HG03354 (cell line): ENCODE measurements around the gene GNAQ.

Source experiments
- ATAC-seq: cut with Tn5 transposase; IDR thresholded peaks from one replicate; pipeline ENCODE4 v1.9.1; 2021; ENCODE audit warnings: mild to moderate bottlenecking; ENCODE audit not compliant: unreplicated experiment, poor library complexity, severe bottlenecking

Gene GNAQ

DNA sequence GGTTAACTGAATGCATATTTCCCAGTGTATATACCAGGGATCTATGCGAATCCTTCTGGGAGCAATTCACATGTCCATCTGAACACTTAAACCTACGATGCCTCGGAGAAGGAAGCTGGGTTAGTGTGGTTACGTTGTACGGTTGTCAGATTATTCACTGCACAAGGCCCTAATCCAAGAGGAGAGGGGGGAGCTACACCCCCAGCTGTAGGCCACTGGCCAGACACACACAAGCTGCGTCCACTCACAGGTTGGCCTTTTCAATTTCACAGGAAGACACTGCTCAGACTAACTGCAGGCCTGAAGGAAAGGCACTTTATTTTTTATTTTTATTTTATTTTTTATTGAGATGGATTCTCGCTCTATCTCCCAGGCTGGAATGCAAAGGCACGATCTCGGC lies 199.0 kb downstream of the GNAQ start:
- ATAC-seq = no peak

DNA sequence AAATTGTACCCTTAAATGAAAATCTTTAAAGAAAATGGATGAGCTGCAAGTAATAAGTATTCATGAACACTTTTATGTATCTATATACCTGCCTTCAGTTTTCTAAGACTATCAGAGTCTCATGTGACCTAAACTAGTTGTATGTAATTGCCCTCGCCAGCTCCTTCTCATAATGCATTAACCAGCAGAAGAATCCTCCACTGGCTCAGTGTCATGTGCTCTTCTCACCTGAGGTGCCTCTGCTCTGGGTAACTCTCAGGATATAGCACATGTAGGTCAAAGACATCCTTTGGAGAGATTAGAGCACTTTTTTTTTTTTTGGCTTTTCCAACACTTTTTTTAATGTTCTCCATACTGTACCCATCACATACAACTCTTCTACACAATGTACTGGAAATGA lies 199.8 kb downstream of the GNAQ start:
- ATAC-seq = no peak

DNA sequence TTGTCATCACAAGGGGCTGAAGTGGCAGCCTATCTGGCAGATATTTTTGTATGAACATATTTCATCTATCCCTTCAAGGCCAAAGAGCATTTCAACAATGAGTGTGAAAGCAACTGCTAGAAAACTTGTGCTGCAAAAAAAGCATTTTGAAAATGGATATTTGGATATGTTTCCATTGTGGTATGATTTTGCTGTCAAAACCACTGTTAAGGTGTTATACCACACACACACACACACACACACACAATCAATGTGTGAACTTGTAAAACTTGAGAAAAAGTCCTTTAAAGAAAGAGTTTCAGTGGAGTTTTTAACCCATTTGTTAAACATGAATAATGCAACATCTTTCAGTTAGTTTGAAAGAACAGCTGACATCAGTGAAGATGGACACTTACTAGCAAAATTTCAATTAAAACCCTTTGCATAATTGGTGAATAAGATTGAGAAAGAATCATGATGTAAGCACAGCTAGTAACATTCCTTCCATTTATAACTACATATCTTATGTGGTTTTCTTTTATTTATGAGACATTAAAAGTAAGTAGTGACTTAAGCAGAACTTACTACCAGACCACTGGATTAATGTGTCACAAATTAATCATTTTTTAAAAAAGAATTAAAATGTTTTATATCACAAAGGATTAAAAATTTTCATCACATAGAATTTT lies 200.9 kb downstream of the GNAQ start:
- no peak for ATAC-seq

DNA sequence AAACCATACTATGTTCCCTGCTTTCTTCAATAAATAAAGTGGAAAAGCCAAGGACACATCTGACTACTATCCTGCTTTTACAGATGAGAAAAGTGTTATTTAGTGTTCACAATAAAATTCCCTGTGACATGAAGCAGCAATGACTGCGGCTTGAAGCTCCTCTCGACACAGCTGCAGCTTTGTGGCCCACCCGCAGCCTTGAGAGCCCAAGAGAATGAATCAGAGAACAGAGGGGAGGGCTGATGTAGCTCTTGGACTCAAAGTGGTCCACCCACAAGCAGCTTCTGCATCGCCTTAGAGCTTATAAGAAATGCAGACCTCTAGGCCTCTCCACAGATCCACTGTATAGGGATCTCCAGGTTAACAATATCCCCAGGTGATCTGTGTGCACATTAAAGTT lies 202.2 kb downstream of the GNAQ start:
- no peak for ATAC-seq

DNA sequence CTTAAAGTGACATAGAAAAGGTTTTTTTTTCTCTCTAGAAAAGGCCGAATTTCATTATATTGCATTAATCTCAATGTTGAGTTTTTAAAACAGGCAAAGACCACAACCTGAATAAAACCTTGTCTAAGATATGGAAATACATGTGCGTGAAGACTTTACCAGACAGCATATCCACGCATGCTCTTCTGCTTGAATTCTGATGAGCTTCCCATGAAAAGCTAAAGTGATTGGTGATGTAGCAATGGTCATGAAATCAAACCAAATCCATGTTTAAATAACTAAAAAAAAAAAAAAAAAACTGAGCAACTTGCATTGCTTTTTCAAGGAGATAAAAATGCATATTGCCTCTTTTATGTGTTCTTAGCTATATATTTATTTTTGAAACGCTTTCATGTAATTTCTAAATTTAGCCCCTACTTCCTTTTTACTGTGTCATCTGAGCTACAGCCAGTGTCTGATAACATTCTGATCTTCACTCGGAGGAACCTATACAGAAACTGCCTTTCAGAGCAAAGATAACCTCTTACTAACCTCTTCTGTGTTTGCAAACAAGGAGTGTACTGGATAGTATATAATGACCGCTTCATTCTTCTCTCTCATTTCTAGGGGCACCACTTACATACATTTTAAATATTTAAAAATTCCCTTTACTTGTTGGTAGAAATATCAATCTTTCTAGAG lies 204.4 kb downstream of the GNAQ start:
- ATAC-seq = no peak

DNA sequence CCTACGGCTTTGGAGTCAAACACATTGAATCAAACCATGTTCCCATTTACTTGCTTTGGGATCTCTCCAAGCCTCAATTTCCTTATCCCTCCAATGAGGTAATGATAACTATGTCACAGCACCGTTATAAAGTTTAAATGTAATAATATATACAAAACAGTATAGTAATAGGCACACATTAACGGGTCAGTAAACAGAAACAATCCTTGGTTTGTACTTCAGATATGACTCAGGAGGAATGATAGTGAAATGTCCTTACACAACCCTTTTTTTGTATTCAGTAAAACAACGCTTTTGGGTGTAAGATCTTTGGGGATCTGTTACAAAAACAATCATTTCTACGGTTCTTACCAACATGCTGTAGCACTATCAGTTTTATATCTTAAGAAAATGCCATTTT lies 205.0 kb downstream of the GNAQ start:
- ATAC-seq = no peak

DNA sequence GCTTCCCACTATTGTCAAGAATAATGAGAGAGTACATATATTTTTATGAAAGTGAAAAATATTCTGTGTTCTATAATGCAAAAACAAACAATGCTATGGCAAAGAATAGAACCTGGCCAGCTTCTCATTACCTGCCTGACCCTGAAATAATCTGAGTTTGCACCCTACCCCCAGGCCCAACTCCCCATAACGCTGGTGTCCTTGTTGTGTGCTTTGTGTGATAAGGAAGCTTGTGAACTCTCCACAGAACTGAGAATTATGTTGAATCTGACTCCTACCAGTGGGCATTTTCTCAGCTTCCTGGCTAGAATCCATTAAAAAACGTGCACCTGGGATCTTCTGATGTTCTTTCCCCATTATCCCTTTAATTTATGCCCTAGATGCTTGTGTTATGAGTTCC lies 205.5 kb downstream of the GNAQ start:
- ATAC-seq = no peak

DNA sequence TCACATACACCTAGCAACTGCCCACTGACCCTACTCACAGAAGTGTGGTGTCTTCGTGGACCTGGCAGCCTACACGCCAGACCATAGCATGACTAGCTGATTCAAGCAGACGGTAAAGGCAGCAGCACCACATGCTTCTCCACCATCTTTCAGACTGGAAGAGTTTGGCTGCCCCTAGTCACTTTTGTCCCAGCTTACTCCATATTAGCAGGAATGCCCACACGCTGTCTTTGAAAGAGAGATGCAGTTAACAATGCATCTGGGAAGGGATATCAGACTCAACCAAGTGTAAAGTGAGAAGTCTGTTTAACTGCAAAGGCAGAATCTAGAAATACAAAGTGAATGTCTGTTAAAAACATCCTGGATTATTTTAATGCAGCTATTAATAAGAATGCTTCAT lies 206.2 kb downstream of the GNAQ start:
- ATAC-seq = no peak

DNA sequence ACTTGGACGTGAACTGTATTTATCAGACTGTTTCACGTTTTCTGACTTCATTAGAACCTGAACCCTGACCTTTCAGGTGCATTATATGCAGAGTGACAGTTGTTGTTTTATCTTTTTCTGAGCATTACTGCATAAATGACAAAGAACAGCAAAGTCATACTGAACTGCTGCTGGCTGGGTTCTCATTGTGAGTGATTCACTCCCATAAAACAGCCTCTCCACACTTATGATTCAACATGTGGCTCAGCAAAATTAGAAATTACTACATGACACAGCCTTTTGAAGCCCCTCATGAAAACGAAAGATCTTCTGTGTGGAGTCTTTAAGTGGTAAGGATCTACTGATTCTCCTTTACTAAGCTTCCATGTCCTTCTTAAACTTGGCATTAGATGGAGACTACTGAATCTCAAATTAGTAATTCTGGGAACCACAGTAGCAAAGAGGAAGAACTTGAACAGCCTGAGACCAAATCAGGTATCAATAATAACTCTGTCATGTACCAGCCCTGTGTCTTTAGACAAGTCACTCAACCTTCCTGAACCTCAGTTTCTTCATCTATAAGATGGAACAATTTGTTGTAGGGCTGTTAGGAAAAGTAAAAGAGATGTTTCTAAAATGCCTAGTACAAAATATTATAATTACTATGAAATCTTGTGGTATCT lies 211.2 kb downstream of the GNAQ start:
- no peak for ATAC-seq

DNA sequence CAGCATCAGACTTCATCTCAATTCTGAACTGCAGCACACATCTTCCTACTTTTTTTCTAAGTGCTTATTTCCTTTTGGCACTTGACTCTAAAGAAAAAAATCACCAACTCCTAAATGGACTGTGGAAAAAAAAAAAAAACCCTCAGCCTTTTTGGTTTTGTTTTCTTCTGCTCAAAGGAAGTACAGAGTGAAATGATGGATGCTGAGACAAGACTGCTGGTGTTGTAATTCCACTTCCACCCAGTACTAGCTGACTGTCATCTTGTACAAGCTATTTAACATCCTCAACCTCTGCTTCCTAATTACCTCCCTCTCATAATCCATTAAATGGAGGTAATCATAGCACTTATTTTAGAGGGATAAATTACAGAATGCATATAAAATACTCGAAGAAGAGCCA lies 212.0 kb downstream of the GNAQ start:
- no peak for ATAC-seq

DNA sequence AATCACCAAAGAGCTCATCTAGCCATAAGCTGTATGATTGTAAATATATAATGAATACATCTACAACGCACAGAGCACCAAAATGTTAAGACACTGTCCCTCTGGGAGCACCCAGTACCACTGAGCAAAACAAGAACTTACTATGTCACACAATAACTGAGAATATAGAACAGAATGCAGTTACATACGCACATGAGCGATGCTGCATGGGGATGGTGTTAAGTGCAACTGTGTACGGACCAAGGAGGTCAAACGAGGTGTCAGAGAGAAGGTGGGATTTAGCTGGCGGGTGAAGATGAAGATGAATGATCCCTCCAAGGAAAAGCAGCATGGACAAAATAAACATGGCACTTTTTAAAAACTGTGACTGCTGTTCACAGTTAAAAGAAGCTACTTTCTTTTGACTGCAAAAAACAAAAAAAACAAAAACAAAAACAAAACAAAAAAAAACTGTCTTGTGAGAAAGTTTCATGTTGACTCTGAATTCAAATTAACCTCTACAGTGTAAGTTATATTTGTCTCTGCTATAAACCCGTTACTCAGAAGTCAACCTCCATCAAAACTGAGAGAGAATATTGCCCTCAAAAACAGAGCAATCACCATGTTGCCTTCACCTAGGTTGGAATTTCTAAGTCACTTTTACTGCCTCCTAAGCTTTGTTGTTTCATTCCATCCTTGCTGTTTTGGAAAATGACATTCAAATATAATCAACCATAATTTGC lies 213.9 kb downstream of the GNAQ start:
- ATAC-seq = no peak

DNA sequence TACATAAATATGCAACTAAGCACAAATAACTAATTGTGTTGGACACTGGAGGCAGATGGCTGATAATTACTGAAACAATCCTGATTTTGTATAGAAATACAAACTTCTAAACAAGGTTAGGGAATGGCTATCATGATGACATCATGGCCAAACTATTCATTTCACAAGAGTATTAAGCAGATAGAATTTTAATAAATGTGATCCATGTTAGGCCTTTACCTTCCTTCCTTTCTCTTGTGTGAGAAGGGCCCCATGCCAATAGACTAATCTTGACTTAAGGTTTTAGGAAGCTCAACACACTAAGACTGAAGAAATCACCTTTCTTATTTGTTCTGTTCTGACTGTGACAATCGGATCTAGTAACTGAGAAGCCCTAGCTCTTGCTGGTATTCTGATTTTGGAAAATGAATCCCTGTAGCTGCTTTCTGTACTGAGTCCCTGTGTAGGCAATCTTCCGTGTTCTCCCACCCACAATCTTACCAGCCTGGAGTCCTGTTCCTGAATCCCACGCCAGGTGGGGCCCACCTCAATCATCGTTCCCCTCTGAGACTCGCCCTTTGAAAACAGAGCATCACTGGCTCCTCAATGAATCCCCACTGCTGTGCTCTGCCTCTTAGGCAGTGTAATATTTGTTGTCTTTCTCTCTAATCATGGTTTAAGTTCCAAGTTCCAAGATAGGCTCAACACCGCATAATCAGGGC lies 214.8 kb downstream of the GNAQ start:
- ATAC-seq = no peak

DNA sequence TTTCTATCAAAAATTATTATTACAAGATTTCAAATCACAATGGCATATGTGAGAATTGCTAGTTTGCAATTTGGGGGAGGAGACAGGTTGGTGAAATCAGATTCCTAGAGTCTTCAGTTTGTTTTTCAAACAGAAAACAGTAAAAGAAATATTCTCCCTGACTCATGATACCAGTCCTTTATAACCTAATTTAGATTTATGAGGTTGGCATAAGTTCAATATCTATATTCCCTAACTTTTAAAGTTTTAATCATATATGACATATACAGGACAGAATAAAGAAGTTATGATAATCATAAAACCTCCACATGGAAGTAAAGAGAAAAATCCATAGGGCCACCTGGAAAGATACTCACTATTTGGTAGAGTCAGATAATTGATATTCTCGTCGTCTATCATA lies 216.4 kb downstream of the GNAQ start:
- no peak for ATAC-seq

DNA sequence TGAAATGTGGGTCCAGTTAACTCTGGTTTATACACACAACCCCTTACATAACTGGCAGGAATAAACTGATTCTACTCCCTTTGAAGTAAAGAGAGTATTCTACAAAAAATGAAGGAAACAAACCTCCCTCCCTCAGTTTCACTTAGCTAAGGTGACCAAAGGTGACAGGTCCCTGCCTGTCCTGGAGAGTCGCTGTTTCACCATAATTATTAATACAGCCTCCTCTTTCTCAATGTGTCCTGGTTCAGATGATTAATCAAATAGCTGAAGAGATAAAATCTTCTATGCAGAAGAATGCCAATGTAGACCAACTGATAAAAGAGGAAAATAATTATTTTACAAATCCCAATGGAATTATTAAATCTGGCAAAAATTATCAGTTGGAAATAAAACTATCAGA lies 219.8 kb downstream of the GNAQ start:
- ATAC-seq = no peak

DNA sequence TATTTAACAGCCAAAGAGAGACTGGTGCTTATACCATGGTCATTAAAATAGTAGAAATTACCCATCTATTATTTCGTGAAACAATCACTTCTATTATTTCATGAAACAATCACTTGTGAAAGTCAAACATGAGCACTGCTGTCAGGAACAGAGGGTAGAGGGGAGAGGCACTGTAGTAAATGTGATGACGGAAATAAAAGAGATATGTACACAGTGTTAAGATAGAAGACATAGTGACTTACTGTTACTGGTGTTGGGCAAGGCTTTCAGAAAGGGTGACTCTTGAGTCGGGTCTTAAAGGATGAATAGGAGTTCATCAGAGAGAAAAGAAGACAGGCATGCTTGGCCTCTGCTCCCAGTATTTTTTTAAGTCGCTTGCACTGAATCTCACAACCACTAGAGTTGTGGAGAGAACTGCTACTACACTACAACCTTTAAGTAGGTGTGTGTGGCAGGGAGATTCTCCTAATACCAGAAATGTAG lies 220.9 kb downstream of the GNAQ start:
- no peak for ATAC-seq

DNA sequence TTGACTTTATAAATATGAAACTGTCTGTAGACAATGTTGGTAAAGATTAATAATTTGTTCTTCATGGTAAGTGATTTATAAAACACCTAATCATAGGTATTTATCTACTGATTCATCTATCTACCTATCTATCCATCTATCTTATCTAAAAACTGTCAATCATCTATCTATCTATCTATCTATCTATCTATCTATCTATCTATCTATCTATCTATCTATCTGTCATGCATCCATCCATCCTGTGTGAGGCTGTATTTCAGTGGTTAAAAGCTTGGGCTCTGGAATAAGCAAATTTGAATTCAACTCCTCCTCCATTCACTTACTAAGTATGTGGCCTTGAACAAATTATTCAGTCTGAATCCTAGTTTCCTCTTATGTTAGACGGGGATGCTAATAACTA lies 221.6 kb downstream of the GNAQ start:
- ATAC-seq = no peak

DNA sequence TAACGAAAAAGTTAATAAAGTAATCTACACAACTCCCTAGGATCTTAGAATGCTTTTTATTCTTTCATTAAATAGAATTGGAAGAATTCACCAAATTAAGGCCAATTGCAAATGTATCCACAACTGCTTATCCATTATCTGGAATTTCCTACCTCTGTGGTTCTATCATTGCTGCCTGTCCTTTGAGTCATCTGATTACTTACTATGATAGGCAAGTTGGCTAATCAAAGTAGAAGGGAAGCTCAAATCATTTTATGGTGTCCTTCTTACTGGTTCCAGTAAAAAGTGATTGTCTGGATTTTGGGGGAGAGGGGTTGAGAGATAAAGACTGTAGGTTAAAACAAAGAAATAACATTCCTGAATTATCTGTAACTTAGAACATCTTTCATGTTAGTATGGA lies 222.1 kb downstream of the GNAQ start:
- ATAC-seq = no peak

DNA sequence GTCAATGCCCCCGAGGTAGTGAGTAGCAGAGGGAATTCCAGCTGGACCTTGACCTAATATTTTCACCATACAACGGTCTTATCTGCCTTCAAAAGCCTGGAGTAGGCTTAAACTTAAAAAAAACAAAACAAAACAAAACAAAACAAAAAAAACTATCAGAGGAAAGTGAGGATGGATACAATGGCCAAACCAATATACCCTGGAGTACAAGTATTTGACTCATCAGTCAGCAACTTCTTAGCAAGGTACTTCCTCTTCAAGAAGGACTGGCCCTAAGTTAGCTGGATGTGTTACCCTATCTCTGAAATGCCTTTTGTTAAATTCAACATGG lies 222.9 kb downstream of the GNAQ start:
- no peak for ATAC-seq

DNA sequence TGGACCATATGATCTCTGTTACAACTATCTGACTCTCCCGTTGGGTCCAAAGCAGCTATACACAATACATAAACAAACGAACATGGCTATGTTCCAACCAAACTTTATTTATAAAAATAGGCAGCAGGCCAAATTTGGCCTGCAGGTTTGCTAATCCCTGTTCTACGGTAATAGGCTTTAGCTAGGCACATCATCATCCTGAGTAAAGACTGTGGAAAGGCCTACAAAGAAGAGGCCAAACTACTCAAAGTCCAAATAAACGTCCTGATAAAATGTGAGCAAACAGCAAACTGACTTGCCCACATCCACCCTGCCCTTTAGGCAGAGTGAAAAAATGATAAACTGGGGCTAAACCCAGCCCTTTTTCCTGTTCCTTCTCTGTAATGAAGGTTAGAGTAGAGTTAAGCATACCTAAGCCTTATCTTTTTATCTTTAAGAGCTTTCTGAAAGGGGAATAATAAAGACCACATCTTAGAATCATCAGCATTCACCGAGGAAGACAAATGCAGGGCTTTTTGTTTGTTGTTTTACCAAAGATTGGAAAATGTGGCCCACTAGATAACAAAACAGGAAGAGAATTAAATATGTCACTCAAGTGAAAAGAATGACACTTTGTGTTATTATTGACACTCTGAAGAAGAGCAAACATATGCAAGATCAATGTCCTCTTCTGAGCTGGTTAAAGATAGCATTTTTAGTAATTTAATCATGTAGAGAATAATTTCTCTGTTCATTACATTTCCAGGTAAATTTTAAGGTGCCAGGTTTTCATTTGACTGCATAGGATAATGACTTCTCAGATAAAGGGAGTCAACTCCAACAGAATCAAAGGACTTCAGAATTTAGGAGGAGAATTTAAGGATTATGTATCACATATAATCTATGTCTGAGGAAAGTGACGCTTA lies 223.5 kb downstream of the GNAQ start:
- no peak for ATAC-seq
